GM21717 (cell line): ENCODE data around the gene LRRN2.

Experiments
- ATAC-seq: cut with Tn5 transposase; IDR thresholded peaks from one replicate; pipeline ENCODE4 v1.9.1; 2021; ENCODE audit warnings: mild to moderate bottlenecking, moderate library complexity; ENCODE audit not compliant: unreplicated experiment

Gene LRRN2

DNA sequence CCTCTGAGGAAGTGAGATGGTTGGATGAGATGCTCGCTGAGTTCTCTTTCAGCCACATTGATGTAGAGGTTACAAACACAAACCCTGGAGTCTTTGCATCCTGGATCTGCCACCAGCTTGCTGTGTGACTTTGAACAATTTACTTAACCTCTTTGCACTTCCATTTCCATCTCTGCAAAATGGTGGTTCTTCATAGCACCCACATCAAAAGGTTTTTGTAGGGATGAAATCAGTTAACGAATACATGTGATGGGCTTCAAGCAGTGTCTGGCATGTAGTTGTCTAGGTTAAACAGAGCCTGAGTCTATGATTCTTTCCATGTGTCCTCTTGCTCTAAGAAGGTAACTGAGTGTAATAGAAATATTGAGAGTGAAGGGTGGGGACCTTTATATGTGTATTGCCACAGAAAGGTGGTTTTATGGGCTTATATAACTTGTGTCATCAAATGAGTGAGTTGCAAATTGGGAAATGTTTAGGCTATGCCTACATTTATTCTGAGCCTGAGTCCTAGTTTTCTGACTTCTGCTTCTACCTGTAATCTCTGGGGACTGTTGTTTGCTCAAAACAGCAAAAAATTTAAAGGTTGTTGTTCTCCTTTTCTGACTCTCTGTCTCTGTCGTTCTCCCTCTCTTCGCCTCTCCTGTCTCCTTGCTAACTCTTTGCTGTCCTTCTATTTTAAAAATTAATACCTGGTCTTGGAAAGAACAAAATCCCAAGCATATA is 27.3 kb upstream of the LRRN2 start:
- ATAC-seq = no peak

- ATAC-seq = no peak
Observed at GRCh38 chr1:204711947-204712701, 26.6 kb upstream of the LRRN2 start.

- no peak for ATAC-seq
Observed at GRCh38 chr1:204711103-204711946, 25.8 kb upstream of the LRRN2 start.

DNA sequence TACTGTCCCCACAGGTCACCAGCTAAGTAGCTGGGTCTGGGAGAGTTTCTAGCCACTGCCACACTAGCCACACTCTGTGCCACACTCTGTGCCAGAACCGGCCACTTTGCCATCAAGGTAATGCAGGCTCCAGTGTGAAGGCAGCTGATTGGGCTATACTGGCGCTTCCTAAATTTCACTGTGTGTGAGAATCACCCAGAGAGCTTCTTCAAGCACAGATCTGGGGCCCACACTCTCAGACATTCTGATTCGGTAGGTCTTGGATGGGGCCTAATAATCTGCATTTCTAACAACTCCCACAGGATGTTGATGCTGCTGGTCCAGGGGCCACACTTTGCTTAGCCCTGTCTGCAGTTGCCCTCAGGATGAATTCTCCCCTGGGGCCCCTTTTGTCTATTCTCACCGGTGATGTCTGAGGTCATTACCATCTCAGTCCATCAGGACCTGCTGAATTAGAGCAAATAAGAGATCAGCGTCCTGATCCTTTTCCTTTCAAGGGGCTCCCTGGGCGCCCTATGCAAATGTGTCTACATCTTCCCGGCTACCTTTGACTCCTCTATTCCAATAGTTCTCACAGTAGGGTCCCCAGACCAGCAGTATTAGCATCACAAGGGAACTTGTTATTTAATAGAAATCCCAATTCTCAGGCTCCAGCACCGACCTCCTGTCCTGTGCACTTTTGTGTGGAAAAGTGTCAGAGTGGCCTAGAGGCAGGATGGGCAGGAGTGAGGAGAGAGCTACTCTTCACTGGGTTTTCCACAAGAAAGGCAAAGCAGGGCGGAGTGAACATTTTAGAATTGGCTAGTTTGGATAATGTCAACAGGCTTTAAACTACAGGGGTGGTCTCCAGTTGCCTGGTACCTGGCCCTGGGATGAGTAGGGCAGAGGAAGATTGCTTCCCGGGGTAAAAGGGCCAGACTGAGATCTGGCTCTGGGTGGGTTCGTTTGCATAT is 24.7 kb upstream of the LRRN2 start:
- no peak for ATAC-seq

- no peak for ATAC-seq
Observed at GRCh38 chr1:204709021-204709420, 23.5 kb upstream of the LRRN2 start.

GRCh38 chr1:204706838-204707509 is 21.4 kb upstream of the LRRN2 start:
- no peak for ATAC-seq

GRCh38 chr1:204705888-204706837 is 20.6 kb upstream of the LRRN2 start:
- ATAC-seq = no peak

DNA sequence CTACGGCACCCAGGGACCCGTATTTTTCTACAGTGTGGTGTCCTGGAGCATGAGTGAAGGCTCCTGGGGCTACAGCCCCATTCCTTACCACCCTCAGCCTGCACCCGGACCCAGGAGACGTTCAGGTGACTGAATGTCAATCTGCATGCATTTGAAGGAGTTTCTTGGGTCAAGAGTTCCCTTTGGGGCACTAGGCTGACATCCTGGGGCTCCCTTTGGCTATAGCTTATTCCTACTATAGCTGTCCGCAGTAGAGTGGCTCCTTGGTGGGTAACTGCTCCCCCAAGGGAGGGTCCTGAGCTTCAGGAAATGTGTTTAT is 19.9 kb upstream of the LRRN2 start:
- ATAC-seq = no peak

DNA sequence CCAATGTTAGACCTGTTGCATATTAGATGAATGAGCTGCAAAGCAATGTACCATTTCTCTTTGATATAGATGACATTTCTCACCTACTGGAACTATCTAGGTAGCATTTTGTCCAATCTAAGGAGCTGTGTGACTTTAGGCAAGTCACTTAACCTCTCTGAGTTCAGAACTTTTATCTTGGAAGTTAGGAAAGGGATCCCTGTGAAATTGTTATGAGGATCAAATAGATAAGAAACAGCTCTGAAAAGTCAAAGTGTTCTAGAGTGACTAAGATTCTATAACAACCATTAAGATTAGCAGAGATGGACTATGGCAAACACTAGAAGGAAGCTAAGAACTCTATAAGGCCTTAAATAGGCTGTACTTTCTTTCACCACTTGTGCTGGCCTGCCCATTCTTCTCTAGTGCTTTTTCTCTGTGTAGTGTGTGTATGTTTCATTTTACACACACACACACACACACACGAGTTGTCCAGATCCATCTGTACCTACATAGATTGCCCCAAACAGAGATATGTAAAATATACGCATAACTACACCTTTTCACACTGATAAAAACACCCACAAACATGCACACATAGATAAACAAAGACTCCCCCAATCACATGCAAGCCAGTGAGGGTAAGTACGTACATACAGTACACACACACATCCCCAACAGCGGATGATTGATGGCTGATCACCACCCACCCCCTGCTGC is 19.4 kb upstream of the LRRN2 start:
- ATAC-seq = no peak

GRCh38 chr1:204703826-204704612 is 18.5 kb upstream of the LRRN2 start:
- no peak for ATAC-seq

GRCh38 chr1:204703268-204703664 is 17.7 kb upstream of the LRRN2 start:
- ATAC-seq = no peak

GRCh38 chr1:204702552-204703267 is 17.2 kb upstream of the LRRN2 start:
- ATAC-seq = no peak

DNA sequence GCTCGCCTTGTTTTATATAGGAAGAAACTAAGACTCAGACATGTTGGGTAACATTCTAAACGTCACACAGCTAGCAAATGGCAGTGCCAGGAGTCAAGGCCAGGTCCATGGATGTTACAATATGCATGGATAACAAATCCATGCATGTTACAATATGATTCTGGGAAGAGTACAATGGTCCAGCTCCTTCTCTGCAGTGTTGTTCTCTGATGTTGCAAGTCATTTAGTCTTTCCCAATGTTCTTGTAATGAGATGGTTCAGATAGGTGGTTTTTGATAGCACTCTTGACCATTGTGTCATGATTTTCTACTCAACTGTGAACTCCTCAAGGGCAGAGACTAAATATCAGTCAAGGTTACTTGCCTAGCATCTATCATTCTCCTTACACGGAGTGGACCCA is 15.7 kb upstream of the LRRN2 start:
- ATAC-seq = no peak

DNA sequence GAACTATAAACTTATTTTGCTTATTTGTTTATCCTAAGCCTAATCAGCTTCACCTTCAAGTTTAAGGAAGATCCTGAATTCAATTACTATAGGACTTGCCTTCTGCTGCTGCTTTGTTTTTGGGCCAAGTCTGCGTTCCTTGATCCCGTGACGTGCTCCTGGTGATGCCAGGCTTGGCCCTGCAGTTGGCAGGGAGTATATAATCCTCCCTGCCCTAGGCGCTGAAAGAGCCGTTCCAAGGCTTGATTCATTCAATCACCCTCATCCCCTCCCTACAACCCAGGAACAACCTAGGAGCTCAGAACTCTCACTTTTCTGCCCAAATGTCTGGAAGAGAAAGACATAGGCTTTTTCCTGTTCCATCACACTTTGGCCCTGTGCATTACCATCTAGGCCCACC is 12.4 kb upstream of the LRRN2 start:
- ATAC-seq = no peak

DNA sequence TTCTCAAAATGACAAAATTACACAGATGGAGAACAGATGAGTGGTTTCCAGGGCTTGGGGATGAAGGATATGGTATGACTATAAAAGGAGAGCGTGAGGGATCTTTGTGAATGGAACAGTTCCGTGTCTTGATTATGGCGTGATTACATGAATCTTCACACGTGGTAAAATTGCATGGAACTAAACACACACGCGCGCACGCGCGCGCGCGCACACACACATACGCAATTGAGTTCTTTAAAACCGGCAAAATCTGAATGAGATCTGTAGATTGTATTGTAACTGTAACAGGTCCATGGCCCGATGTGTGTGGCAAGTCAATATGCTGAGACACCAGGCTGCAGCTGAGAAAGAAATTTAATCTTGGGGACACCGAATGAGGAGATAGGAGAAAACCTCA is 11.1 kb upstream of the LRRN2 start:
- no peak for ATAC-seq

DNA sequence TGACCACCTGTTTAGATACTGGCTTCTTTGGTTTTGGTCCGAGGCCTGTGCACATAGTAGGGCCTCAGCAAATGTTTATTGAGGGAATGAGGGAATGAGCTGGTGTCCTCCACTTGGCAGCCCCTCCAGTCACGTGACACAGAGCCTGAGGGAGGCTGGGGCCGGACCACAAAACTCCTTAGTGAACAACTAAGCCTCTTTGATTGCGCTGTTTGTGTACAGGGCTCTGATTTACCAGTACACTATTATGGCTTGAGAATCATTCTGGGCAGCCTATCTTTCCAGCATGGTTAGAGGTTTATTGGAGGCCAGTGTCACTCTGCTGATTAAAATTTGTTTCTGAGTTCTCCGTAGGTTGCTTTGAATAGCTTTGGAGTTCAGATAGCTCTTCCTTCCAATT is 10.2 kb upstream of the LRRN2 start:
- ATAC-seq = no peak

GRCh38 chr1:204694145-204694544 is 8.6 kb upstream of the LRRN2 start:
- no peak for ATAC-seq
